Progenitor cell of endocrine pancreas (in vitro differentiated cells): ENCODE results near the gene ARHGAP10. TPM values are rescaled to one million over a fixed set of nuclear protein-coding genes. Genes with fewer than 3 reads are reported as not detected.

ENCODE experiments used
- DNase-seq: peaks from one replicate; pipeline ENCODE4 v3.0.0; 2021; ENCODE audit warnings: low spot score; ENCODE audit not compliant: unreplicated experiment
- H3K27ac Mint-ChIP-seq: 2 replicates; pipeline ENCODE4 v1.8.0; 2021; ENCODE audit warnings: mild to moderate bottlenecking, moderate library complexity, mixed read lengths
- H3K27me3 Mint-ChIP-seq: 2 replicates; pipeline ENCODE4 v1.8.0; 2021; ENCODE audit warnings: mixed read lengths
- H3K36me3 Mint-ChIP-seq: 2 replicates; pipeline ENCODE4 v1.8.0; 2022; ENCODE audit warnings: mixed read lengths; ENCODE audit not compliant: insufficient read depth
- H3K4me1 Mint-ChIP-seq: 2 replicates; pipeline ENCODE4 v1.8.0; 2021; ENCODE audit warnings: low read depth, mixed read lengths
- H3K4me3 Mint-ChIP-seq: 2 replicates; pipeline ENCODE4 v1.8.0; 2021; ENCODE audit warnings: low read depth, mild to moderate bottlenecking, moderate library complexity, mixed read lengths
- H3K9me3 Mint-ChIP-seq: 2 replicates; pipeline ENCODE4 v1.8.0; 2021; ENCODE audit warnings: low read depth, mixed read lengths
- CTCF ChIP-seq: fragments of 200-600 bp; sonication (generic); IDR thresholded peaks from one replicate; pipeline ENCODE4 v1.5.0; 2021; ENCODE audit warnings: antibody characterized with exemption, mild to moderate bottlenecking; ENCODE audit not compliant: unreplicated experiment
- total RNA-seq: library from RNA; stranded (reverse); gene quantifications from 2 replicates; pipeline ENCODE4 v1.2.1, GENCODE V29; 2021

ARHGAP10 gene
- total RNA-seq, 1 donor from 2014 or later, result 11.0 TPM

- DNase-seq, result no peak
- TF ChIP-seq CTCF, result no peak
- H3K4me3 Mint-ChIP-seq, result no peak overlapping the region
- H3K36me3 Mint-ChIP-seq, result no peaks in the 10 kb centered on the region
- no peaks in the 10 kb centered on the region for H3K27me3 Mint-ChIP-seq
- H3K9me3 Mint-ChIP-seq, result no peaks in the 10 kb centered on the region
- H3K4me1 Mint-ChIP-seq, result no peaks in the 10 kb centered on the region
- no peak overlapping the region for H3K27ac Mint-ChIP-seq
These were observed 107.3 kb downstream of the ARHGAP10 start for GRCh38 chr4:147839200-147839599.

DNA sequence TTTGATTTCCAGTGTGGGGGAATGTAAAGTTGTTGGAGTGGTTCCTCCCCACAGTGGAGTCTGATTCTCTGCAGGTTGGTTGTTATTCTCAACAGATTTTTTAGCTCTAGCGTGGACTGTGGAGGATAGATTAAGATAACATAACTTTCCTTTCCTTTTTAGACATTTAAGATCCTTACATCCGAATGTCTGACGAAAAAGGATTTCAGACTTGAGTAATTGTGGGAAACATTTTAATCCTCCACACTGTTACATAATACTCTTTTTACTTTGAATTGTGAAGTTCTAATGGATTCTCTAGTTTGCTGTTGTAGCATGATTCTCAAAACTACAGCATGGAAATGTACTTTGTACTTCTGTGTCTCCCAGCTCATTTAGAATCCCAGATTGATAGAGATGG, 107.8 kb downstream of the ARHGAP10 start:
- TF ChIP-seq CTCF, result no peak
- no peaks in the 10 kb centered on the region for H3K9me3 Mint-ChIP-seq
- no peaks in the 10 kb centered on the region for H3K4me1 Mint-ChIP-seq
- H3K27ac Mint-ChIP-seq, result no peak overlapping the region
- H3K36me3 Mint-ChIP-seq, result no peaks in the 10 kb centered on the region
- no peaks in the 10 kb centered on the region for H3K27me3 Mint-ChIP-seq
- no peak overlapping the region for H3K4me3 Mint-ChIP-seq
- no peak for DNase-seq

- Mint-ChIP-seq H3K27ac (no peak overlapping the region), H3K27me3 (no peaks in the 10 kb centered on the region), H3K4me1 (no peaks in the 10 kb centered on the region), H3K36me3 (no peaks in the 10 kb centered on the region), H3K4me3 (no peak overlapping the region), H3K9me3 (no peaks in the 10 kb centered on the region)
- no peak for TF ChIP-seq CTCF
- DNase-seq, result no peak
These were observed 109.2 kb downstream of the ARHGAP10 start for GRCh38 chr4:147840838-147841738.

GRCh38 chr4:147842573-147842972, 110.7 kb downstream of the ARHGAP10 start:
- no peaks in the 10 kb centered on the region for H3K27me3 Mint-ChIP-seq
- no peak overlapping the region for H3K4me3 Mint-ChIP-seq
- H3K27ac Mint-ChIP-seq, result no peak overlapping the region
- no peaks in the 10 kb centered on the region for H3K9me3 Mint-ChIP-seq
- no peaks in the 10 kb centered on the region for H3K36me3 Mint-ChIP-seq
- H3K4me1 Mint-ChIP-seq, result no peaks in the 10 kb centered on the region
- no peak for DNase-seq
- no peak for TF ChIP-seq CTCF

- no peaks in the 10 kb centered on the region for H3K27me3 Mint-ChIP-seq
- H3K36me3 Mint-ChIP-seq, result no peaks in the 10 kb centered on the region
- no peaks in the 10 kb centered on the region for H3K4me1 Mint-ChIP-seq
- no peaks in the 10 kb centered on the region for H3K9me3 Mint-ChIP-seq
- no peak overlapping the region for H3K4me3 Mint-ChIP-seq
- no peak overlapping the region for H3K27ac Mint-ChIP-seq
- DNase-seq, result no peak
- TF ChIP-seq CTCF, result peak; percentile 27
These were observed 111.3 kb downstream of the ARHGAP10 start for GRCh38 chr4:147843162-147843561.
